CD14-positive monocyte (primary cell): ENCODE measurements around the gene PRSS48. TPM values are rescaled to one million over a fixed set of nuclear protein-coding genes. Genes with fewer than 3 reads are reported as not detected.

ENCODE experiments used
- DNase-seq, 3 donors: peaks; one replicate each; pipeline ENCODE4 v3.0.0-alpha.2; 2011 to 2022
- H2AFZ ChIP-seq: 2 replicates; pipeline ENCODE4 v1.6.0; 2012; ENCODE audit warnings: mild to moderate bottlenecking, low read depth, low read length, inconsistent platforms; ENCODE audit not compliant: insufficient read depth, poor library complexity, severe bottlenecking
- H3K27ac ChIP-seq, 2 donors: 1 replicate in 1 of 2; 2 replicates in 1 of 2; pipeline ENCODE4 v1.5.1; 2012 to 2013; ENCODE audit warnings: low read length in 2 of 2, control low read depth in 1 of 2, inconsistent platforms in 1 of 2, low read depth in 1 of 2, mild to moderate bottlenecking in 1 of 2
- H3K27me3 ChIP-seq, 2 donors: one replicate each; pipeline versions ENCODE4 v1.6.0 to v1.6.1; 2011 to 2013; ENCODE audit warnings: low read length in 2 of 2; ENCODE audit not compliant: control insufficient read depth in 2 of 2, insufficient read depth in 2 of 2
- H3K36me3 ChIP-seq, 2 donors: replicated peaks in 1 of 2; 1 replicate in 1 of 2; 2 replicates in 1 of 2; pipeline versions ENCODE4 v1.5.1 to v1.6.1; 2012 to 2013; ENCODE audit warnings: low read length in 2 of 2, control low read depth in 1 of 2, inconsistent platforms in 1 of 2, mild to moderate bottlenecking in 1 of 2; ENCODE audit not compliant: insufficient read depth in 2 of 2, control insufficient read depth in 1 of 2
- H3K4me1 ChIP-seq, 2 donors: 1 replicate in 1 of 2; 2 replicates in 1 of 2; pipeline versions ENCODE4 v1.5.1 to v1.6.1; 2012 to 2013; ENCODE audit warnings: low read length in 2 of 2, control low read depth in 1 of 2, inconsistent platforms in 1 of 2, mild to moderate bottlenecking in 1 of 2, moderate library complexity in 1 of 2; ENCODE audit not compliant: insufficient read depth in 2 of 2, control insufficient read depth in 1 of 2
- H3K4me2 ChIP-seq: replicated peaks from 2 replicates; pipeline ENCODE3; 2012; ENCODE audit warnings: low read length, moderate library complexity, mild to moderate bottlenecking; ENCODE audit not compliant: poor library complexity, severe bottlenecking; ENCODE audit errors: extremely low read depth
- H3K4me3 ChIP-seq, 3 experiments: fragments of 200-600 bp in 1 of 3; sonication (generic) in 1 of 3; replicated peaks in 1 of 3; 1 replicate in 2 of 3; 2 replicates in 1 of 3; pipeline ENCODE4 v1.5.1; 2011 to 2013; ENCODE audit warnings: low read length in 3 of 3, mild to moderate bottlenecking in 3 of 3, control low read depth in 2 of 3, low read depth in 2 of 3, inconsistent platforms in 1 of 3, moderate library complexity in 1 of 3
- H3K79me2 ChIP-seq: 2 replicates; pipeline ENCODE4 v1.6.0; 2012; ENCODE audit warnings: mild to moderate bottlenecking, control low read depth, inconsistent platforms, low read length, moderate library complexity; ENCODE audit not compliant: insufficient read depth
- H3K9ac ChIP-seq: 2 replicates; pipeline ENCODE4 v1.6.0; 2017; ENCODE audit warnings: low read length, mild to moderate bottlenecking; ENCODE audit not compliant: insufficient read depth, poor library complexity, severe bottlenecking
- H3K9me3 ChIP-seq, 2 donors: replicated peaks in 1 of 2; 1 replicate in 1 of 2; 2 replicates in 1 of 2; pipeline versions ENCODE4 v1.5.1 to v1.6.1; 2012 to 2013; ENCODE audit warnings: low read length in 2 of 2, control low read depth in 1 of 2; ENCODE audit not compliant: control insufficient read depth in 1 of 2, insufficient read depth in 1 of 2
- H4K20me1 ChIP-seq: 2 replicates; pipeline ENCODE4 v1.6.0; 2012; ENCODE audit warnings: mild to moderate bottlenecking, low read length, control low read depth, moderate library complexity; ENCODE audit not compliant: insufficient read depth
- H3K27ac Mint-ChIP-seq, 7 donors: one replicate each; pipeline ENCODE4 v1.8.0; 2020; ENCODE audit warnings: mild to moderate bottlenecking in 7 of 7, mixed read lengths in 7 of 7, moderate library complexity in 6 of 7, inconsistent platforms in 2 of 7
- H3K27me3 Mint-ChIP-seq, 3 donors: one replicate each; pipeline ENCODE4 v1.8.0; 2021 to 2022; ENCODE audit warnings: low read depth in 3 of 3, mild to moderate bottlenecking in 3 of 3, mixed read lengths in 3 of 3, moderate library complexity in 3 of 3, inconsistent platforms in 1 of 3
- H3K36me3 Mint-ChIP-seq, 2 donors: one replicate each; pipeline ENCODE4 v1.8.0; 2020; ENCODE audit warnings: mixed read lengths in 2 of 2, inconsistent platforms in 1 of 2, mild to moderate bottlenecking in 1 of 2
- H3K4me1 Mint-ChIP-seq: one replicate; pipeline ENCODE4 v1.8.0; 2020; ENCODE audit warnings: mild to moderate bottlenecking, mixed read lengths
- H3K4me3 Mint-ChIP-seq, 2 donors: one replicate each; pipeline ENCODE4 v1.8.0; 2020; ENCODE audit warnings: mild to moderate bottlenecking in 2 of 2, mixed read lengths in 2 of 2, moderate library complexity in 1 of 2
- H3K9me3 Mint-ChIP-seq, 7 donors: one replicate each; pipeline ENCODE4 v1.8.0; 2020 to 2022; ENCODE audit warnings: mixed read lengths in 7 of 7, mild to moderate bottlenecking in 6 of 7, moderate library complexity in 6 of 7, inconsistent platforms in 2 of 7
- WGBS: methylation state at CpG from one replicate; pipeline ENCODE4 v1.1.5; 2013; ENCODE audit warnings: missing lambda C conversion rate; ENCODE audit not compliant: insufficient coverage; 5-methylcytosine and 5-hydroxymethylcytosine counted together
- intact Hi-C, 2 donors: fragments of 100-400 bp; cut with micrococcal nuclease; formaldehyde crosslinking; loops; one replicate each; pipeline versions ENCODE4 v1.15.0 to v1.15.1; 2023
- polyA plus RNA-seq, 3 donors: library from polyadenylated mRNA; depleted of rRNA in 1 of 3; unstranded in 2 of 3; stranded (reverse) in 1 of 3; fragments of 300-500 nt in 2 of 3; fragments of >200 nt in 1 of 3; fragmentation: Illumina TruSeq in 2 of 3; gene quantifications; 1 replicate in 2 of 3; 2 replicates in 1 of 3; pipeline ENCODE4 v1.2.3, GENCODE V29; 2012 to 2021
- TF ChIP-seq, protein P1 (sequence below): fragments of 200-600 bp; IDR thresholded peaks from one replicate; pipeline ENCODE4 v1.8.0; 2022; ENCODE audit warnings: antibody characterized with exemption, mild to moderate bottlenecking

Gene PRSS48
- polyA plus RNA-seq, 3 donors, result not detected

DNA sequence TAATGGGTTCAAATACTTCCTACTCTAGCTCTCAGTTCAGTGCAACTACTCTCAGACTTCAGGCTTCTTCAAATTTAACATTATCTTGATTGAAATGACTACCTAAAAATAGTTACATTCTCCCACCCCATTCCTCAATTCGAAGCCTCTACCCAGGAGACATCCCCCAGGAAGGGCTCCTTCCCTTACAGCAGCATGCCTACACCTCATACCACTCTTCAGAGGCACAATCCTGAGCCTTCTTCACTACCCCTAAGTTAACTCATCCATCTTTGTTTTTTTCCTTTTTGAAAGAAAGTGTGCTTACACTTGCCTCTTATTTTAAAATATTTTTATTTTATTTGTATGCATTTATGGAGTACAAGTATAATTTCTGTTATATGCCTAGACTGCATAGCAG is 17.2 kb upstream of the PRSS48 start:
- Mint-ChIP-seq H3K36me3 (no peaks in the 10 kb centered on the region), H3K27me3 (peaks cover 4 to 9% (median 5%) of the 10 kb centered on the region in 3 donors), H3K4me3 (no peak overlapping the region), H3K27ac (no peak overlapping the region), H3K9me3 (peaks cover 3 to 17% (median 11%) of the 10 kb centered on the region in 7 donors), H3K4me1 (no peaks in the 10 kb centered on the region)
- H3K27me3 ChIP-seq, result no peaks in the 10 kb centered on the region
- 80% methylated on average over 1 of the region's 1 CpG for WGBS
- H3K4me1 ChIP-seq, result no peaks in the 10 kb centered on the region
- H2AFZ ChIP-seq, result no peak overlapping the region
- no peak overlapping the region for H3K9ac ChIP-seq
- H3K79me2 ChIP-seq, result no peaks in the 10 kb centered on the region
- peaks cover 0 to 3% of the 10 kb centered on the region in 2 donors for H3K9me3 ChIP-seq
- H4K20me1 ChIP-seq, result no peaks in the 10 kb centered on the region
- H3K36me3 ChIP-seq, result no peaks in the 10 kb centered on the region
- DNase-seq, result no peak
- intact Hi-C loops, result no loop called here
- TF ChIP-seq, protein P1, sequence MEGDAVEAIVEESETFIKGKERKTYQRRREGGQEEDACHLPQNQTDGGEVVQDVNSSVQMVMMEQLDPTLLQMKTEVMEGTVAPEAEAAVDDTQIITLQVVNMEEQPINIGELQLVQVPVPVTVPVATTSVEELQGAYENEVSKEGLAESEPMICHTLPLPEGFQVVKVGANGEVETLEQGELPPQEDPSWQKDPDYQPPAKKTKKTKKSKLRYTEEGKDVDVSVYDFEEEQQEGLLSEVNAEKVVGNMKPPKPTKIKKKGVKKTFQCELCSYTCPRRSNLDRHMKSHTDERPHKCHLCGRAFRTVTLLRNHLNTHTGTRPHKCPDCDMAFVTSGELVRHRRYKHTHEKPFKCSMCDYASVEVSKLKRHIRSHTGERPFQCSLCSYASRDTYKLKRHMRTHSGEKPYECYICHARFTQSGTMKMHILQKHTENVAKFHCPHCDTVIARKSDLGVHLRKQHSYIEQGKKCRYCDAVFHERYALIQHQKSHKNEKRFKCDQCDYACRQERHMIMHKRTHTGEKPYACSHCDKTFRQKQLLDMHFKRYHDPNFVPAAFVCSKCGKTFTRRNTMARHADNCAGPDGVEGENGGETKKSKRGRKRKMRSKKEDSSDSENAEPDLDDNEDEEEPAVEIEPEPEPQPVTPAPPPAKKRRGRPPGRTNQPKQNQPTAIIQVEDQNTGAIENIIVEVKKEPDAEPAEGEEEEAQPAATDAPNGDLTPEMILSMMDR, result no peak
- no peak overlapping the region for H3K4me2 ChIP-seq
- no peak overlapping the region for H3K4me3 ChIP-seq
- no peak overlapping the region for H3K27ac ChIP-seq

DNA sequence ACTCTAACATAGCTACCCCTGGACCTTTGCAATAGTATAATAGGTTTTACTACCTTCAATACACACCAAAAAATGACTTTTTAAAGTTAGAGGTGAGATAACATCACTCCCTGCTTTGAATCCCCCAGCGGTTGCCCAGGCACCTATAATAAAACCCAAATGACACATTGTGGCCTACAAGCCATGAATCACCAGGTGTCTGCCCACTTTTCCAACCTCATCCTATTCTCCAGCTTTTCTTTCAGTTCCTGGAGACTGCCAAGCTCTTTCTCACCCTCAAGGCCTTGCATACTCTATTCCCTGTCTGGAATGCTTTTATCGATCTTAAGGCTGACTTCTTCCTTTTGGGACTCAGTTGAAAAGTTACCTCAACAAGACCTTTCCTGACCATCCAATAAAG is 16.4 kb upstream of the PRSS48 start:
- no peak overlapping the region for H3K4me3 Mint-ChIP-seq
- peaks cover 0 to 13% (median 7%) of the 10 kb centered on the region in 7 donors for H3K9me3 Mint-ChIP-seq
- H4K20me1 ChIP-seq, result no peaks in the 10 kb centered on the region

More for the DNA sequence above, 16.4 kb upstream of the PRSS48 start:
- Mint-ChIP-seq H3K4me1 (no peaks in the 10 kb centered on the region), H3K27ac (peak overlapping the region in 1 of 7 donors; percentile 8), H3K27me3 (peaks cover 4 to 9% (median 5%) of the 10 kb centered on the region in 3 donors), H3K36me3 (no peaks in the 10 kb centered on the region)
- no peak overlapping the region for H3K4me2 ChIP-seq
- no peak overlapping the region for H3K9ac ChIP-seq
- DNase-seq, result no peak
- no peaks in the 10 kb centered on the region for H3K27me3 ChIP-seq
- no peak overlapping the region for H3K4me3 ChIP-seq
- no peaks in the 10 kb centered on the region for H3K79me2 ChIP-seq
- no peak overlapping the region for H2AFZ ChIP-seq
- intact Hi-C loops, result no loop called here
- H3K4me1 ChIP-seq, result no peaks in the 10 kb centered on the region
- H3K9me3 ChIP-seq, result peaks cover 0 to 3% of the 10 kb centered on the region in 2 donors
- TF ChIP-seq, protein P1, result no peak
- 100% methylated on average over 1 of the region's 2 CpGs for WGBS
- H3K36me3 ChIP-seq, result no peaks in the 10 kb centered on the region
- no peak overlapping the region for H3K27ac ChIP-seq
